MM.1S (cell line): ENCODE measurements around the gene FECH.

Experiments used
- DNase-seq: peaks from one replicate; pipeline ENCODE4 v3.0.0-alpha.2; 2015
- H2AFZ ChIP-seq: fragments of 300-600 bp; sonication (generic); 2 replicates; pipeline ENCODE4 v1.6.0; 2016; ENCODE audit warnings: antibody characterized with exemption, low read length
- H3F3A ChIP-seq: fragments of 300-600 bp; sonication (generic); 2 replicates; pipeline ENCODE4 v1.6.1; 2016; ENCODE audit warnings: mild to moderate bottlenecking, antibody characterized with exemption, low read length, moderate library complexity, mixed read lengths; ENCODE audit not compliant: insufficient read depth
- H3K27ac ChIP-seq: fragments of 300-600 bp; sonication (generic); 2 replicates; pipeline ENCODE4 v1.5.1; 2016; ENCODE audit warnings: mild to moderate bottlenecking, low read length
- H3K27me3 ChIP-seq: fragments of 300-600 bp; sonication (generic); replicated peaks from 2 replicates; pipeline ENCODE4 v1.6.0; 2016; ENCODE audit warnings: low read length; ENCODE audit not compliant: insufficient read depth
- H3K36me3 ChIP-seq: fragments of 300-600 bp; sonication (generic); replicated peaks from 2 replicates; pipeline ENCODE4 v1.6.1; 2016; ENCODE audit warnings: mild to moderate bottlenecking, low read length, mixed read lengths; ENCODE audit not compliant: insufficient read depth
- H3K4me1 ChIP-seq: fragments of 300-600 bp; sonication (generic); 2 replicates; pipeline ENCODE4 v1.6.1; 2016; ENCODE audit warnings: low read length, mixed read lengths
- H3K4me2 ChIP-seq: fragments of 300-600 bp; sonication (generic); 2 replicates; pipeline ENCODE4 v1.6.0; 2016; ENCODE audit warnings: low read depth, low read length
- H3K4me3 ChIP-seq: fragments of 300-600 bp; sonication (generic); 2 replicates; pipeline ENCODE4 v1.5.1; 2016; ENCODE audit warnings: low read length, mixed read lengths
- H3K79me2 ChIP-seq: fragments of 300-600 bp; sonication (generic); 2 replicates; pipeline ENCODE4 v1.6.1; 2016; ENCODE audit warnings: mixed run types, low read length, mixed read lengths
- H3K9ac ChIP-seq: fragments of 300-600 bp; sonication (generic); 2 replicates; pipeline ENCODE4 v1.6.1; 2016; ENCODE audit warnings: low read length, mixed read lengths
- H3K9me2 ChIP-seq: fragments of 300-600 bp; sonication (generic); replicated peaks from 2 replicates; pipeline ENCODE4 v1.6.1; 2016; ENCODE audit warnings: mild to moderate bottlenecking, low read length, mixed read lengths; ENCODE audit not compliant: insufficient read depth
- H3K9me3 ChIP-seq: fragments of 300-600 bp; sonication (generic); replicated peaks from 2 replicates; pipeline ENCODE4 v1.6.1; 2016; ENCODE audit warnings: mild to moderate bottlenecking, low read length, mixed read lengths; ENCODE audit not compliant: insufficient read depth
- H4K20me1 ChIP-seq: fragments of 300-600 bp; sonication (generic); 2 replicates; pipeline ENCODE4 v1.6.1; 2016; ENCODE audit warnings: mild to moderate bottlenecking, low read length, moderate library complexity, mixed read lengths; ENCODE audit not compliant: insufficient read depth
- EZH2 ChIP-seq: fragments of 300-600 bp; sonication (generic); optimal IDR thresholded peaks from 2 replicates; pipeline ENCODE3; 2017; ENCODE audit warnings: low read depth, mild to moderate bottlenecking, antibody characterized with exemption, low read length, mixed read lengths
- EZH2phosphoT487 ChIP-seq: fragments of 300-600 bp; sonication (generic); IDR thresholded peaks from 2 replicates; pipeline ENCODE4 v1.6.1; 2018; ENCODE audit warnings: antibody characterized with exemption, low read length
- TF ChIP-seq, protein P1 (sequence below): fragments of 300-600 bp; sonication (generic); IDR thresholded peaks from 2 replicates; pipeline ENCODE4 v1.5.1; 2016; ENCODE audit warnings: antibody characterized with exemption, low read length, mixed read lengths

FECH gene

DNA sequence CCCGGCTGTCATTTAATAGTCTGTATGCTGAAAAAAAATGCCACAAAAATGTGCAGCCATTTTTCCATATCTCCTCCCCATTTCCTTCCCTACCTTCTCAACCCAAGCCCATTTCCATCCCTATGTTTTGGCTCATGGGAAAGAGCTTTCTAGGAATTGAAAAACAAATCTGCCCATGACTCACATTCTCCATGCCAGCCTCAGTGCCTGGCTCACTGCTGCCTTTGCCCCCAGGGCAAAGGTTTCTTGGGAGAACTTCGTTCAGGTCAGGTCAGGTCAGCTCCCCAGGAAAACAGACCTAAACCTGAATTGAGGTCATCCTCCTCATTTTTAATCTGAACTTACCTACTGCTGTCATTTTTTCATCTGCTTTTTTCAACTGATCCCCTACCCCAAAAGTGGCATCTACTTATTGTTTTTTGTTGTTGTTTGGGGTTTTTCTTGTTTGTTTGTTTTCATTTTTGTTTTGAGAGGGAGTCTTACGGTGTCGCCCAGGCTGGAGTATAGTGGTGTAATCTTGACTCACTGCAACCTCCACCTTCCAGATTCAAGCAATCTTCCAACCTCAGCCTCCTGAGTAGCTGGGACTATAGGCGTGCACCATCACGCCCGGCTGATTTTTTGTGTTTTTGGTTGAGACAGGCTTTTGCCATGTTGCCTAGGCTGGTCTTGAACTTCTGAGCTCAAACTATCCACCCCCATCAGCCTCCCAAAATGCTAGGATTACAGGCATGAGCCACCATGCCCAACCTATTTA is 66.7 kb downstream of the FECH start:
- Histone ChIP-seq H2AFZ (no peak overlapping the region), H3K27me3 (no peaks in the 10 kb centered on the region), H3K36me3 (no peaks in the 10 kb centered on the region), H4K20me1 (no peaks in the 10 kb centered on the region), H3K4me1 (peaks cover 15% of the 10 kb centered on the region), H3K9me3 (no peaks in the 10 kb centered on the region), H3K4me3 (no peak overlapping the region), H3K79me2 (no peaks in the 10 kb centered on the region), H3K4me2 (no peak overlapping the region), H3K9ac (no peak overlapping the region), H3F3A (0 out of 2 replicates have a peak, but pooled peaks cover 8% of the 10 kb centered on the region), H3K9me2 (no peaks in the 10 kb centered on the region), H3K27ac (no peak overlapping the region)
- TF ChIP-seq EZH2: no peak
- no peak for TF ChIP-seq EZH2phosphoT487
- TF ChIP-seq, protein P1, sequence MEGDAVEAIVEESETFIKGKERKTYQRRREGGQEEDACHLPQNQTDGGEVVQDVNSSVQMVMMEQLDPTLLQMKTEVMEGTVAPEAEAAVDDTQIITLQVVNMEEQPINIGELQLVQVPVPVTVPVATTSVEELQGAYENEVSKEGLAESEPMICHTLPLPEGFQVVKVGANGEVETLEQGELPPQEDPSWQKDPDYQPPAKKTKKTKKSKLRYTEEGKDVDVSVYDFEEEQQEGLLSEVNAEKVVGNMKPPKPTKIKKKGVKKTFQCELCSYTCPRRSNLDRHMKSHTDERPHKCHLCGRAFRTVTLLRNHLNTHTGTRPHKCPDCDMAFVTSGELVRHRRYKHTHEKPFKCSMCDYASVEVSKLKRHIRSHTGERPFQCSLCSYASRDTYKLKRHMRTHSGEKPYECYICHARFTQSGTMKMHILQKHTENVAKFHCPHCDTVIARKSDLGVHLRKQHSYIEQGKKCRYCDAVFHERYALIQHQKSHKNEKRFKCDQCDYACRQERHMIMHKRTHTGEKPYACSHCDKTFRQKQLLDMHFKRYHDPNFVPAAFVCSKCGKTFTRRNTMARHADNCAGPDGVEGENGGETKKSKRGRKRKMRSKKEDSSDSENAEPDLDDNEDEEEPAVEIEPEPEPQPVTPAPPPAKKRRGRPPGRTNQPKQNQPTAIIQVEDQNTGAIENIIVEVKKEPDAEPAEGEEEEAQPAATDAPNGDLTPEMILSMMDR: no peak
- DNase-seq: no peak

DNA sequence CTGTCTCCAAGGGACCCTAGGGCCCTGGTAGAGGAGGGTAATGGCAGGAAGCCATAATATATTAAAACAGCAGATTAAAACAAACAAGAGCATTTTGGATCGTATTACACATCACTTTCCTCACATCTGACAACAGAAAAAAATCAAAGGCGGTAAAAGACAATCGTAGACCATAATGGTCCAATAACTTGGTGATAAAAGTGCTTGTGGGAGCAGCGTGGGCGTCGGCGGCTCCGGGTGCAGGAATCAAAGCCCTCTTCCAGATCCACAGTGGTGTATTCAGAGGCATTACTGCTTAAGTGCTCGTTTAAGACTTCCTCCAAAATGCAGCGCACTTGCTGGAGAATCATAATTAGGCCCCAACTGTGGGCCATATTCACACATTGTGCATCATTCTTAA is 68.0 kb downstream of the FECH start:
- Histone ChIP-seq H3K27ac (no peak overlapping the region), H3K9ac (no peak overlapping the region), H3F3A (0 out of 2 replicates have a peak, but pooled peaks cover 5% of the 10 kb centered on the region), H2AFZ (no peak overlapping the region), H3K4me1 (peaks cover 10% of the 10 kb centered on the region), H3K27me3 (no peaks in the 10 kb centered on the region), H3K4me2 (no peak overlapping the region), H3K9me3 (no peaks in the 10 kb centered on the region), H3K36me3 (no peaks in the 10 kb centered on the region), H3K4me3 (no peak overlapping the region), H3K79me2 (no peaks in the 10 kb centered on the region), H4K20me1 (no peaks in the 10 kb centered on the region), H3K9me2 (no peaks in the 10 kb centered on the region)
- TF ChIP-seq EZH2phosphoT487: no peak
- TF ChIP-seq, protein P1: no peak
- no peak for TF ChIP-seq EZH2
- DNase-seq: no peak

DNA sequence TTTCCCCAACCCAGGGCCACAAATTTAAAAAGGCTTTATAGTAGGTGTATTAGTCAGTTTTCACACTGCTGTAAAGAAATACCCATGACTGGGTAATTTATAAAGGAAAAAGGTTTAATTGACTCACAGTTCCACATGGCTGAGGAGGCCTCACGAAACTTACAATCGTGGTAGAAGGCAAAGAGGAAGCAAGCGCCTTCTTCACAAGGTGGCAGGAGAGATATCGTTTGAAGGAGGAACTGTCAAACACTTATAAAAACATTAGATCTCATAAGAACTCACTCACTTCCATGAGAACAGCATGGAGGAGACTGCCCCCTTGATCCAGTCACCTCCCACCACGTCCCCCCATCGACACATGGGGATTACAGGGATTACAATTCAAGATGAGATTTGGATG is 70.4 kb downstream of the FECH start:
- Histone ChIP-seq H3K4me3 (no peak overlapping the region), H3K36me3 (no peaks in the 10 kb centered on the region), H3K79me2 (no peaks in the 10 kb centered on the region), H3K9me3 (no peaks in the 10 kb centered on the region), H3K4me2 (no peak overlapping the region), H3K27me3 (no peaks in the 10 kb centered on the region), H3F3A (no peaks in the 10 kb centered on the region), H3K9me2 (no peaks in the 10 kb centered on the region), H3K9ac (no peak overlapping the region), H2AFZ (no peak overlapping the region), H4K20me1 (no peaks in the 10 kb centered on the region), H3K4me1 (no peaks in the 10 kb centered on the region), H3K27ac (no peak overlapping the region)
- TF ChIP-seq EZH2 (no peak), EZH2phosphoT487 (no peak)
- TF ChIP-seq, protein P1: no peak
- DNase-seq: no peak
